A549 (cell line): ENCODE results near the gene PPRC1. TPM values are rescaled to one million over a fixed set of nuclear protein-coding genes. Genes with fewer than 3 reads are reported as not detected.

ENCODE experiments used
- ATAC-seq, 2 experiments: fragments of 200-7000 bp in 1 of 2; fragments of >200 bp in 1 of 2; cut with Nextera tagmentation in 1 of 2; cut with Tn5 transposase in 1 of 2; 3 replicates each; pipeline versions ENCODE4 v1.8.0 to v1.9.1; 2018 to 2020; ENCODE audit warnings: mild to moderate bottlenecking in 1 of 2, moderate library complexity in 1 of 2
- CTCF ChIA-PET: fragments of 300-600 bp; sonication (Branson Sonifier 250); formaldehyde crosslinking; extraction: SDS; loops from one replicate; lab custom pipeline; 2021; ENCODE audit warnings: antibody characterized with exemption, inconsistent platforms; lab: Yijun Ruan, JAX
- POLR2A ChIA-PET: fragments of 350-600 bp; formaldehyde crosslinking; extraction: SDS; loops from one replicate; lab custom pipeline; 2021; ENCODE audit warnings: antibody characterized with exemption, inconsistent platforms; lab: Yijun Ruan, JAX
- DNase-seq, 2 experiments: peaks; one replicate each; pipeline versions ENCODE4 v3.0.0 to v3.0.0-alpha.2; 2011 to 2016; ENCODE audit warnings: low read depth in 1 of 2, low spot score in 1 of 2
- FAIRE-seq: peaks from 2 replicates; lab custom pipeline; 2011; peaks lifted over from hg19 to GRCh38; lab: Jason Lieb, UNC
- H3K27ac ChIP-seq, 2 experiments: fragments of >200 bp; sonication (Bioruptor Twin); formaldehyde crosslinking; 3 replicates each; pipeline ENCODE4 v1.5.1; 2016 to 2017
- H3K4me1 ChIP-seq: fragments of >200 bp; sonication (Bioruptor Twin); formaldehyde crosslinking; 3 replicates; pipeline ENCODE4 v1.6.1; 2016
- H3K4me2 ChIP-seq: fragments of >200 bp; sonication (Bioruptor Twin); formaldehyde crosslinking; 3 replicates; pipeline ENCODE4 v1.6.1; 2016
- H3K4me3 ChIP-seq: fragments of >200 bp; sonication (Bioruptor Twin); formaldehyde crosslinking; 3 replicates; pipeline ENCODE4 v1.5.1; 2016
- H3K9me3 ChIP-seq: fragments of >200 bp; sonication (Bioruptor Twin); formaldehyde crosslinking; 3 replicates; pipeline ENCODE4 v1.6.1; 2016
- ATOH8 ChIP-seq: fragments of 250-450 bp; sonication (Bioruptor Pico); IDR thresholded peaks from 2 replicates; pipeline ENCODE4 v1.5.0; 2020; ENCODE audit warnings: low read depth, mild to moderate bottlenecking, moderate library complexity
- BHLHE40 ChIP-seq: IDR thresholded peaks from 2 replicates; pipeline ENCODE4 v1.6.1; 2012; ENCODE audit warnings: low read depth, low read length, inconsistent platforms
- CBX8 ChIP-seq: fragments of 200-600 bp; sonication (generic); IDR thresholded peaks from 2 replicates; pipeline ENCODE4 v1.6.1; 2016
- CHD2 ChIP-seq: fragments of 150-350 bp; IDR thresholded peaks from 2 replicates; pipeline ENCODE4 v1.6.1; 2014; ENCODE audit warnings: low read length; ENCODE audit not compliant: partially characterized antibody
- E2F6 ChIP-seq: IDR thresholded peaks from 2 replicates; pipeline ENCODE4 v1.6.1; 2012; ENCODE audit warnings: low read depth, borderline replicate concordance
- EP300 ChIP-seq, 2 experiments: fragments of >200 bp; sonication (Bioruptor Twin); formaldehyde crosslinking; IDR thresholded peaks; 2 replicates in 1 of 2; 3 replicates in 1 of 2; pipeline ENCODE4 v1.6.1; 2016 to 2017
- ESRRA ChIP-seq: fragments of 150-350 bp; IDR thresholded peaks from 2 replicates; pipeline ENCODE4 v1.6.1; 2014; ENCODE audit warnings: mild to moderate bottlenecking, low read length, borderline replicate concordance
- FOSB ChIP-seq: fragments of 250-450 bp; sonication (Bioruptor Pico); IDR thresholded peaks from 2 replicates; pipeline ENCODE4 v1.5.0; 2020; ENCODE audit warnings: mild to moderate bottlenecking, moderate library complexity
- FOXS1 ChIP-seq: fragments of 250-450 bp; sonication (Bioruptor Pico); IDR thresholded peaks from 2 replicates; pipeline ENCODE4 v1.5.0; 2020; ENCODE audit warnings: mild to moderate bottlenecking, moderate library complexity
- GATA3 ChIP-seq: IDR thresholded peaks from 2 replicates; pipeline ENCODE4 v1.6.1; 2012; ENCODE audit warnings: borderline replicate concordance
- HDAC2 ChIP-seq: fragments of 200-600 bp; sonication (generic); IDR thresholded peaks from 2 replicates; pipeline ENCODE4 v1.6.1; 2016
- HEYL ChIP-seq: fragments of 250-450 bp; sonication (Bioruptor Pico); IDR thresholded peaks from 2 replicates; pipeline ENCODE4 v1.8.0; 2021; ENCODE audit warnings: mild to moderate bottlenecking, moderate library complexity
- HOXA7 ChIP-seq: fragments of 250-450 bp; sonication (Bioruptor Pico); IDR thresholded peaks from 2 replicates; pipeline ENCODE4 v1.5.0; 2020; ENCODE audit warnings: mild to moderate bottlenecking, moderate library complexity
- JUNB ChIP-seq: fragments of >200 bp; sonication (Bioruptor Twin); formaldehyde crosslinking; IDR thresholded peaks from 2 replicates; pipeline ENCODE4 v1.6.1; 2016
- KDM1A ChIP-seq: fragments of 200-600 bp; sonication (generic); IDR thresholded peaks from 2 replicates; pipeline ENCODE4 v1.6.1; 2016; ENCODE audit warnings: low read depth, mild to moderate bottlenecking
- KDM5A ChIP-seq: fragments of 200-600 bp; sonication (generic); IDR thresholded peaks from 2 replicates; pipeline ENCODE4 v1.6.1; 2016; ENCODE audit warnings: antibody characterized with exemption, mild to moderate bottlenecking
- MAFK ChIP-seq: fragments of 450-650 bp; IDR thresholded peaks from 2 replicates; pipeline ENCODE4 v1.6.1; 2014; ENCODE audit not compliant: partially characterized antibody
- MAX ChIP-seq: IDR thresholded peaks from 2 replicates; pipeline ENCODE4 v1.6.1; 2012
- MAZ ChIP-seq: fragments of 150-350 bp; IDR thresholded peaks from 2 replicates; pipeline ENCODE4 v1.6.1; 2014; ENCODE audit warnings: antibody characterized with exemption, low read depth, low read length, borderline replicate concordance
- NR3C1 ChIP-seq: fragments of >200 bp; sonication (Bioruptor Twin); formaldehyde crosslinking; IDR thresholded peaks from 3 replicates; pipeline ENCODE4 v1.6.1; 2017
- PBX3 ChIP-seq: IDR thresholded peaks from 2 replicates; pipeline ENCODE4 v1.6.1; 2012
- PHF8 ChIP-seq: fragments of 200-600 bp; sonication (generic); IDR thresholded peaks from 2 replicates; pipeline ENCODE4 v1.6.1; 2016; ENCODE audit warnings: low read depth, mild to moderate bottlenecking, antibody characterized with exemption, moderate library complexity, borderline replicate concordance
- RARB ChIP-seq: fragments of 250-450 bp; sonication (Bioruptor Pico); IDR thresholded peaks from 2 replicates; pipeline ENCODE4 v1.8.0; 2021; ENCODE audit warnings: mild to moderate bottlenecking, moderate library complexity
- RCOR1 ChIP-seq: fragments of 150-350 bp; IDR thresholded peaks from 2 replicates; pipeline ENCODE4 v1.6.1; 2014; ENCODE audit warnings: antibody characterized with exemption, low read length, low read depth
- REST ChIP-seq: fragments of 200-600 bp; sonication (generic); IDR thresholded peaks from 2 replicates; pipeline ENCODE4 v1.6.1; 2016; ENCODE audit warnings: antibody characterized with exemption, mild to moderate bottlenecking, moderate library complexity
- RFX5 ChIP-seq: fragments of 450-650 bp; IDR thresholded peaks from 2 replicates; pipeline ENCODE4 v1.7.1; 2014; ENCODE audit warnings: antibody characterized with exemption, mild to moderate bottlenecking, moderate library complexity
- TFCP2L1 ChIP-seq: fragments of 250-450 bp; sonication (Bioruptor Pico); IDR thresholded peaks from 2 replicates; pipeline ENCODE4 v1.5.0; 2021; ENCODE audit warnings: mild to moderate bottlenecking
- ZC3H11A ChIP-seq: fragments of 450-650 bp; IDR thresholded peaks from 2 replicates; pipeline ENCODE4 v1.6.1; 2014; ENCODE audit warnings: antibody characterized with exemption, mild to moderate bottlenecking
- WGBS: methylation state at CpG from one replicate; pipeline ENCODE4 v1.1.6; 2017; ENCODE audit errors: missing lambda C conversion rate; 5-methylcytosine and 5-hydroxymethylcytosine counted together
- polyA plus RNA-seq, 4 experiments: library from polyadenylated mRNA; depleted of rRNA in 3 of 4; stranded (reverse); fragments of >200 nt; fragmentation: RNase III in 1 of 4; extraction: RNeasy Plus Mini Kit Qiagen cat#74134 plus additional on column Dnase treatment in 1 of 4; gene quantifications; 2 replicates in 3 of 4; 3 replicates in 1 of 4; pipeline ENCODE4 v1.2.3, GENCODE V29; 2011 to 2017

PPRC1 gene
- polyA plus RNA-seq, 2 of the 4 experiments (the other 2 are of a cell fraction) = 27.0 to 44.1 TPM

GRCh38 chr10:102150970-102151773 lies 18.3 kb downstream of the PPRC1 start:
- H3K4me1 ChIP-seq = peaks cover 28% of the 10 kb centered on the region
- DNase-seq (peak; percentile 44 to 57), FAIRE-seq (no peak), ATAC-seq (peak; percentile 40 to 41)
- no peak for TF ChIP-seq CHD2
- no peak for TF ChIP-seq RFX5
- no peak for TF ChIP-seq CBX8
- TF ChIP-seq FOXS1 (CRISPR knock-in tag) = no peak
- TF ChIP-seq MAZ = no peak
- TF ChIP-seq TFCP2L1 = no peak
- no peak for TF ChIP-seq RARB (CRISPR knock-in tag)
- TF ChIP-seq PHF8 = no peak
- ChIA-PET POLR2A (interaction anchor here (1.0 to 1.9 kb wide), 8 partner anchors 9 to 333 kb away, joined by 3 to 7 read pairs (median 5); partner anchors contain the start of genes FBXL15 and OGA), CTCF (interaction anchor here (1.3 to 6.8 kb wide), 7 partner anchors 7 to 79 kb away, joined by 3 to 40 read pairs (median 6); partner anchors contain the start of gene PPRC1)
- H3K4me3 ChIP-seq = peak overlapping the region; percentile 22; the same call in 2 of the 3 replicates
- H3K27ac ChIP-seq = peak overlapping the region; percentile 64 to 85
- H3K9me3 ChIP-seq = no peaks in the 10 kb centered on the region
- WGBS = 16% methylated on average over 3 of the region's 3 CpGs
- H3K4me2 ChIP-seq = peak overlapping the region; percentile 81

- POLR2A ChIA-PET = interaction anchor here (1.0 to 1.9 kb wide), 9 partner anchors 9 to 334 kb away, joined by 3 to 7 read pairs (median 5); partner anchors contain the start of genes FBXL15 and OGA
- Histone ChIP-seq H3K9me3 (no peaks in the 10 kb centered on the region), H3K4me2 (peak within 1 kb of the TSS; percentile 94), H3K4me3 (peak within 1 kb of the TSS; percentile 75), H3K27ac (peak within 1 kb of the TSS; percentile 86 to 91), H3K4me1 (peaks cover 28% of the 10 kb centered on the region)
- ATAC-seq = peak; percentile 86 to 92
- WGBS = 3% methylated on average over 46 of the region's 59 CpGs
- CTCF ChIA-PET = interaction anchor here (0.5 to 6.8 kb wide), 8 partner anchors 8 to 271 kb away, joined by 3 to 40 read pairs (median 6); partner anchors contain the start of gene PPRC1
- DNase-seq = peak; percentile 92 to 99
- FAIRE-seq = peak; percentile 67
- TF ChIP-seq MAFK (no peak), PBX3 (0 out of 2 replicates have a peak, but pooled peaks have one; percentile 70), RCOR1 (0 out of 2 replicates have a peak, but pooled peaks have one; percentile 45), PHF8 (peak; percentile 98; the same call in 1 of the 2 replicates), ESRRA (no peak), ATOH8 (CRISPR knock-in tag) (peak; percentile 78; the same call in 1 of the 2 replicates), ZC3H11A (no peak), GATA3 (peak; percentile 61; the same call in 1 of the 2 replicates), KDM1A (no peak), EP300 (IDR thresholded peaks at IDR 0.05) (no peak), E2F6 (peak; percentile 96), BHLHE40 (no peak), KDM5A (0 out of 2 replicates have a peak, but pooled peaks have one; percentile 59), HOXA7 (CRISPR knock-in tag) (0 out of 2 replicates have a peak, but pooled peaks have one; percentile 56), RFX5 (peak; percentile 72; the same call in 1 of the 2 replicates), NR3C1 (no peak), RARB (CRISPR knock-in tag) (no peak; the same call in 1 of the 2 replicates), CBX8 (no peak), TFCP2L1 (peak; percentile 49; the same call in 1 of the 2 replicates), HEYL (CRISPR knock-in tag) (no peak), MAZ (no peak), FOSB (0 out of 2 replicates have a peak, but pooled peaks have one; percentile 35), JUNB (no peak), HDAC2 (no peak), REST (peak; percentile 43; the same call in 1 of the 2 replicates), MAX (peak; percentile 97)
Measured at GRCh38 chr10:102151774-102152544, 19.1 kb downstream of the PPRC1 start, which contains the start of gene NOLC1. NOLC1 (plus strand) TSS chr10:102152389; CDS start chr10:102152411, 22 bp downstream.
